HEK293T (cell line): ENCODE data around the gene SEC11A.
A peak's percentile ranks its signal among the peaks of the same experiment; 100 is the strongest.

Experiments used
- CTCF ChIA-PET: fragments of 350-600 bp; formaldehyde crosslinking; extraction: SDS; loops from one replicate; lab custom pipeline; 2021; ENCODE audit warnings: antibody characterized with exemption, inconsistent platforms; lab: Yijun Ruan, JAX
- POLR2A ChIA-PET: fragments of 350-600 bp; formaldehyde crosslinking; extraction: SDS; loops from one replicate; lab custom pipeline; 2020; ENCODE audit warnings: antibody characterized with exemption, inconsistent platforms; lab: Yijun Ruan, JAX
- DNase-seq: peaks from one replicate; pipeline ENCODE4 v3.0.0; 2012; ENCODE audit warnings: mixed read lengths; ENCODE audit errors: extremely low spot score
- ARNT ChIP-seq: fragments of 450-650 bp; IDR thresholded peaks from 2 replicates; pipeline ENCODE4 v1.6.1; 2017; ENCODE audit warnings: mild to moderate bottlenecking
- BHLHE40 ChIP-seq: fragments of 450-650 bp; IDR thresholded peaks from 2 replicates; pipeline ENCODE4 v1.6.1; 2016; ENCODE audit warnings: mild to moderate bottlenecking, moderate library complexity, borderline replicate concordance
- CTBP1 ChIP-seq: fragments of 450-650 bp; IDR thresholded peaks from 2 replicates; pipeline ENCODE4 v1.6.1; 2016; ENCODE audit warnings: borderline replicate concordance
- ELF4 ChIP-seq: fragments of 450-650 bp; IDR thresholded peaks from 2 replicates; pipeline ENCODE4 v1.6.1; 2017; ENCODE audit warnings: antibody characterized with exemption
- FOXA1 ChIP-seq: fragments of 450-650 bp; IDR thresholded peaks from 2 replicates; pipeline ENCODE4 v1.6.1; 2016; ENCODE audit warnings: mild to moderate bottlenecking
- FOXK2 ChIP-seq: fragments of 450-650 bp; IDR thresholded peaks from 2 replicates; pipeline ENCODE4 v1.6.1; 2016; ENCODE audit warnings: mild to moderate bottlenecking
- FOXM1 ChIP-seq: fragments of 450-650 bp; IDR thresholded peaks from 2 replicates; pipeline ENCODE4 v1.6.1; 2017; ENCODE audit warnings: mild to moderate bottlenecking, borderline replicate concordance
- HDGF ChIP-seq: fragments of 450-650 bp; IDR thresholded peaks from 2 replicates; pipeline ENCODE4 v1.6.1; 2017; ENCODE audit warnings: antibody characterized with exemption, borderline replicate concordance
- L3MBTL2 ChIP-seq: fragments of 450-650 bp; conservative IDR thresholded peaks from 2 replicates; pipeline ENCODE4 v1.6.1; 2016; ENCODE audit warnings: mild to moderate bottlenecking
- LEF1 ChIP-seq: fragments of 450-650 bp; IDR thresholded peaks from 2 replicates; pipeline ENCODE4 v1.6.1; 2017; ENCODE audit warnings: mild to moderate bottlenecking, borderline replicate concordance
- NFRKB ChIP-seq: fragments of 450-650 bp; IDR thresholded peaks from 2 replicates; pipeline ENCODE4 v1.6.1; 2016; ENCODE audit warnings: mild to moderate bottlenecking, moderate library complexity
- SP1 ChIP-seq: fragments of 450-650 bp; IDR thresholded peaks from 2 replicates; pipeline ENCODE4 v1.6.1; 2017
- SUZ12 ChIP-seq: fragments of 450-650 bp; IDR thresholded peaks from 2 replicates; pipeline ENCODE4 v1.6.1; 2016; ENCODE audit warnings: mild to moderate bottlenecking
- TARDBP ChIP-seq: fragments of 450-650 bp; IDR thresholded peaks from 2 replicates; pipeline ENCODE4 v1.6.1; 2016
- ZNF384 ChIP-seq: fragments of 450-650 bp; IDR thresholded peaks from 2 replicates; pipeline ENCODE4 v1.6.1; 2016
- TF ChIP-seq, protein P1 (sequence below): fragments of 450-650 bp; IDR thresholded peaks from 2 replicates; pipeline ENCODE4 v1.6.1; 2016

The SEC11A gene

DNA sequence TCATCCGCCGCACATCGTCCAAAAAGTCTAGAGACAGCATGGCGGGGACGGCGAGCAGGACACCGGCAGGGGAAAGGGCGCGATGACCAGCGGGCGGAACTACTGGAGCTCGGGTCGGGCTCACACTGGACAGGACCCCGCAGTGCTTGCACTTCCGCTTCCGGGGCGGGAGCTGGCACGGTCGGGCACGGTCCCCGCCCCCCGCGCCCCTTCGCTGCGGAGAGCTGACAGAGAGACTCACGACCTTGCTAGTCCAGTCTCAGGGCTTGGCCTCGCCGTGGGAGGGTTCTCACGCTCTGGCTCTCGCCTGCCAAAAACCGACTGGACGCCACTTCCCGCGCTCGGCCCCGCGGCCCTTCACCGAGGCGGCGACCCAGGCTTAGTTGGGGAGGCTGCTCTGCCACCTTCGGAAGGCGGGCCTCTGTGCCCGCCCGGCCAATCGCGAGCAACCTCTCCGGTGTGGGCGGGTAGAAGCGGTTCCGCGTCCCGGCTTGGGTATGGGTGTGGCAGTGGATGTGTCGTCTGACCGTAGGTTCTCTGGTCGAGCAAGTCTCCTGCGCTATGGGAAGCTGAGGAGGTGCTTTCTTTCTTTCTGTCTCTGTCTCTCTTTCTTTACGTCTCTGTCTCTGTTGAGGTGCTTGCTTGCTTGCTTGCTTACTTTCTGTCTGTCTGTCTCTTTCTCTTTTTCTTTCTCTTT is at the start of gene SEC11A:
Gene SEC11A, minus strand, starts transcription at position 104 of the 697 bp plus-strand sequence. Its CDS starts 64 bp downstream, at position 40.
- DNase-seq: peak; percentile 98
- POLR2A ChIA-PET: interaction anchor here (0.5 to 3.8 kb wide), 31 partner anchors 9 to 162 kb away, joined by 3 to 28 read pairs (median 4); partner anchors contain the start of gene WDR73
- CTCF ChIA-PET: interaction anchor here (1.3 to 1.5 kb wide), 2 partner anchors 25 to 31 kb away, joined by 3 read pairs; no protein-coding TSS in a partner anchor
- no peak for TF ChIP-seq SP1
- TF ChIP-seq, protein P1, sequence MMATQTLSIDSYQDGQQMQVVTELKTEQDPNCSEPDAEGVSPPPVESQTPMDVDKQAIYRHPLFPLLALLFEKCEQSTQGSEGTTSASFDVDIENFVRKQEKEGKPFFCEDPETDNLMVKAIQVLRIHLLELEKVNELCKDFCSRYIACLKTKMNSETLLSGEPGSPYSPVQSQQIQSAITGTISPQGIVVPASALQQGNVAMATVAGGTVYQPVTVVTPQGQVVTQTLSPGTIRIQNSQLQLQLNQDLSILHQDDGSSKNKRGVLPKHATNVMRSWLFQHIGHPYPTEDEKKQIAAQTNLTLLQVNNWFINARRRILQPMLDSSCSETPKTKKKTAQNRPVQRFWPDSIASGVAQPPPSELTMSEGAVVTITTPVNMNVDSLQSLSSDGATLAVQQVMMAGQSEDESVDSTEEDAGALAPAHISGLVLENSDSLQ: peak; percentile 77
- TF ChIP-seq L3MBTL2: peak; percentile 75
- no peak for TF ChIP-seq HDGF
- TF ChIP-seq ELF4: peak; percentile 83
- no peak for TF ChIP-seq BHLHE40
- no peak for TF ChIP-seq SUZ12
- TF ChIP-seq FOXA1: no peak
- TF ChIP-seq FOXK2: no peak
- no peak for TF ChIP-seq ARNT
- peak; percentile 81 for TF ChIP-seq CTBP1
- no peak for TF ChIP-seq LEF1
- no peak for TF ChIP-seq NFRKB
- no peak for TF ChIP-seq ZNF384
- peak; percentile 59; the same call in 1 of the 2 replicates for TF ChIP-seq FOXM1
- no peak for TF ChIP-seq TARDBP

GRCh38 chr15:84765675-84766074 is 49.7 kb upstream of the SEC11A start:
- ChIA-PET POLR2A (no interaction called here), CTCF (no interaction called here)
- no peak for DNase-seq
- TF ChIP-seq SP1 (no peak), NFRKB (no peak), CTBP1 (no peak), SUZ12 (no peak), FOXK2 (no peak), FOXA1 (no peak), ARNT (no peak), BHLHE40 (no peak), ELF4 (no peak), TARDBP (no peak), FOXM1 (no peak), LEF1 (no peak), ZNF384 (no peak), HDGF (no peak)
- TF ChIP-seq, protein P1: no peak

- POLR2A ChIA-PET: no interaction called here
- CTCF ChIA-PET: no interaction called here
- no peak for DNase-seq
- TF ChIP-seq HDGF (no peak), CTBP1 (no peak), ARNT (no peak), BHLHE40 (no peak), L3MBTL2 (no peak), FOXA1 (no peak), ELF4 (no peak), NFRKB (no peak), ZNF384 (no peak), TARDBP (no peak), SUZ12 (no peak), FOXK2 (no peak), SP1 (no peak), LEF1 (no peak), FOXM1 (no peak)
- TF ChIP-seq, protein P1: no peak
Measured at GRCh38 chr15:84764989-84765388, 49.0 kb upstream of the SEC11A start.

- no peak for DNase-seq
- no peak for TF ChIP-seq FOXA1
- no peak for TF ChIP-seq TARDBP
- no peak for TF ChIP-seq SP1
- no peak for TF ChIP-seq FOXK2
- POLR2A ChIA-PET: interaction anchor here (1.3 kb wide), 1 partner anchor 12 kb away, joined by 4 read pairs; no protein-coding TSS in a partner anchor
- CTCF ChIA-PET: interaction anchor here (0.6 kb wide), 1 partner anchor 32 kb away, joined by 9 read pairs; no protein-coding TSS in a partner anchor
Measured at GRCh38 chr15:84764585-84764984, 48.6 kb upstream of the SEC11A start.

DNA sequence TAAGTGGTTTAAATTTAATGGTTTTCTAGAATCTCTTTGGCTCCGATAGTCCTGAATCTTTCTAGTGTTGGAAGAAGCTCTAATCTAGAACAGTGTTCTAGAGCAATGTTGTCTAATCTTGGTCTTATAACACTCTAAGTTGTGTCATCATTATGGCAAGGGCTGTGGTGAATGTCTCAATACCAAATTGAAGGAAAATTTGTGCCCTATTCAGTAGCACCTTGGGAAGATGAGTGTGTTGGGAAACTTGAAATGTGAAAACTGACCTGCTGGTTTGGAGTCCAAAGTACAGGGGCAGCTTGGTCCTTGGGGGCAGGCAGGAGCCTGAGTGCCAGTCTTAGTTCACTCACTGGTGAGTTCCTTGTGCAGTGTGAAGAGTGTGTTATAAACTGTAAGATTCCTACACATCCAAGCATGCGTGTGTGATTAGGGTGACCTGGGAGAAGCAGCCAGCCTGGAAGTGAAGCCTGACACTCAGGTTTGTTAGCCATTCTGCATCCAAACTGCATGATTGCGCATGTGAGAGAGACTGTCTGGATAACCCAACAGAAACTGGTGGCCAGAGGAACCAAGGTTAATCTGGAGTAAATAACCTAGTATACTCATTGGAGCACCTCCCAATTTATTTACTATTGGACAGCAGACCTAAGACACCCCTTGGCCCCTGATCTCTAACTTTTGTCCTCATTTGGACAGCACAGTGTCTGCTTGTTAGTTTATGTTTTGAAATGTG is 47.1 kb upstream of the SEC11A start:
- no peak for DNase-seq
- CTCF ChIA-PET: interaction anchor here (0.6 kb wide), 1 partner anchor 47 kb away, joined by 3 read pairs; no protein-coding TSS in a partner anchor
- POLR2A ChIA-PET: interaction anchor here (1.3 kb wide), 1 partner anchor 11 kb away, joined by 4 read pairs; no protein-coding TSS in a partner anchor
- no peak for TF ChIP-seq NFRKB
